Neural cell (in vitro differentiated cells): ENCODE data around the gene DCLK1.

Source experiments
- TF ChIP-seq, protein P1 (sequence below): IDR thresholded peaks from 2 replicates; pipeline ENCODE4 v1.6.1; 2012; ENCODE audit warnings: borderline replicate concordance
- TF ChIP-seq, protein P2 (sequence below): fragments of 450-650 bp; IDR thresholded peaks from 2 replicates; pipeline ENCODE4 v1.5.1; 2014; ENCODE audit warnings: antibody characterized with exemption, mild to moderate bottlenecking, moderate library complexity; ENCODE audit not compliant: poor library complexity, severe bottlenecking

DNA sequence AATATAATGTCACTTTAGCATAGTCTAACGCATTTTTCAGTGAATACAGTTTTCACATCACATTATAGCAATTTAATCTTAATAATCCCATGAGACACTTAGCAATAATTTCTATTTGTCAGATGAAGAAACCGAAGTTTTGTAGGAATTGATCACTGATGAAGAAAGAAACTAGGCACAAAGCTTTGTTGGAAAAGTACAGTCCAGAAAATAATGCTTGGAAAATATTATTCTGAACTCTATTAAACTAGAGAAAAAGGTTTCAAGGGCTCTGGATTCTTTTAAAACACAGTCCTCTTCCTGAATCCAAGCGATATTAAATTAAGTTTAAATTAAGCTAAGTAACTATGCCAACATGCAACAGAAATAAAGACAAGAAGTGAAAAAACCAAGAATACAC, 62.2 kb downstream of the DCLK1 start:
- TF ChIP-seq, protein P1, sequence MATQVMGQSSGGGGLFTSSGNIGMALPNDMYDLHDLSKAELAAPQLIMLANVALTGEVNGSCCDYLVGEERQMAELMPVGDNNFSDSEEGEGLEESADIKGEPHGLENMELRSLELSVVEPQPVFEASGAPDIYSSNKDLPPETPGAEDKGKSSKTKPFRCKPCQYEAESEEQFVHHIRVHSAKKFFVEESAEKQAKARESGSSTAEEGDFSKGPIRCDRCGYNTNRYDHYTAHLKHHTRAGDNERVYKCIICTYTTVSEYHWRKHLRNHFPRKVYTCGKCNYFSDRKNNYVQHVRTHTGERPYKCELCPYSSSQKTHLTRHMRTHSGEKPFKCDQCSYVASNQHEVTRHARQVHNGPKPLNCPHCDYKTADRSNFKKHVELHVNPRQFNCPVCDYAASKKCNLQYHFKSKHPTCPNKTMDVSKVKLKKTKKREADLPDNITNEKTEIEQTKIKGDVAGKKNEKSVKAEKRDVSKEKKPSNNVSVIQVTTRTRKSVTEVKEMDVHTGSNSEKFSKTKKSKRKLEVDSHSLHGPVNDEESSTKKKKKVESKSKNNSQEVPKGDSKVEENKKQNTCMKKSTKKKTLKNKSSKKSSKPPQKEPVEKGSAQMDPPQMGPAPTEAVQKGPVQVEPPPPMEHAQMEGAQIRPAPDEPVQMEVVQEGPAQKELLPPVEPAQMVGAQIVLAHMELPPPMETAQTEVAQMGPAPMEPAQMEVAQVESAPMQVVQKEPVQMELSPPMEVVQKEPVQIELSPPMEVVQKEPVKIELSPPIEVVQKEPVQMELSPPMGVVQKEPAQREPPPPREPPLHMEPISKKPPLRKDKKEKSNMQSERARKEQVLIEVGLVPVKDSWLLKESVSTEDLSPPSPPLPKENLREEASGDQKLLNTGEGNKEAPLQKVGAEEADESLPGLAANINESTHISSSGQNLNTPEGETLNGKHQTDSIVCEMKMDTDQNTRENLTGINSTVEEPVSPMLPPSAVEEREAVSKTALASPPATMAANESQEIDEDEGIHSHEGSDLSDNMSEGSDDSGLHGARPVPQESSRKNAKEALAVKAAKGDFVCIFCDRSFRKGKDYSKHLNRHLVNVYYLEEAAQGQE, result no peak
- TF ChIP-seq, protein P2, sequence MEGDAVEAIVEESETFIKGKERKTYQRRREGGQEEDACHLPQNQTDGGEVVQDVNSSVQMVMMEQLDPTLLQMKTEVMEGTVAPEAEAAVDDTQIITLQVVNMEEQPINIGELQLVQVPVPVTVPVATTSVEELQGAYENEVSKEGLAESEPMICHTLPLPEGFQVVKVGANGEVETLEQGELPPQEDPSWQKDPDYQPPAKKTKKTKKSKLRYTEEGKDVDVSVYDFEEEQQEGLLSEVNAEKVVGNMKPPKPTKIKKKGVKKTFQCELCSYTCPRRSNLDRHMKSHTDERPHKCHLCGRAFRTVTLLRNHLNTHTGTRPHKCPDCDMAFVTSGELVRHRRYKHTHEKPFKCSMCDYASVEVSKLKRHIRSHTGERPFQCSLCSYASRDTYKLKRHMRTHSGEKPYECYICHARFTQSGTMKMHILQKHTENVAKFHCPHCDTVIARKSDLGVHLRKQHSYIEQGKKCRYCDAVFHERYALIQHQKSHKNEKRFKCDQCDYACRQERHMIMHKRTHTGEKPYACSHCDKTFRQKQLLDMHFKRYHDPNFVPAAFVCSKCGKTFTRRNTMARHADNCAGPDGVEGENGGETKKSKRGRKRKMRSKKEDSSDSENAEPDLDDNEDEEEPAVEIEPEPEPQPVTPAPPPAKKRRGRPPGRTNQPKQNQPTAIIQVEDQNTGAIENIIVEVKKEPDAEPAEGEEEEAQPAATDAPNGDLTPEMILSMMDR, result no peak
